ENCODE measurements around the gene MTFP1. TPM values are rescaled to one million over a fixed set of nuclear protein-coding genes. Genes with fewer than 3 reads are reported as not detected.
A peak's percentile ranks its signal among the peaks of the same experiment; 100 is the strongest.

Gene MTFP1
- total and polyA plus RNA-seq, 9 of the 15 experiments (the other 6 are each of a cell fraction or from before 2014, with no cell fraction given) = 10.7 to 52.0 (median 30.1) TPM

DNA sequence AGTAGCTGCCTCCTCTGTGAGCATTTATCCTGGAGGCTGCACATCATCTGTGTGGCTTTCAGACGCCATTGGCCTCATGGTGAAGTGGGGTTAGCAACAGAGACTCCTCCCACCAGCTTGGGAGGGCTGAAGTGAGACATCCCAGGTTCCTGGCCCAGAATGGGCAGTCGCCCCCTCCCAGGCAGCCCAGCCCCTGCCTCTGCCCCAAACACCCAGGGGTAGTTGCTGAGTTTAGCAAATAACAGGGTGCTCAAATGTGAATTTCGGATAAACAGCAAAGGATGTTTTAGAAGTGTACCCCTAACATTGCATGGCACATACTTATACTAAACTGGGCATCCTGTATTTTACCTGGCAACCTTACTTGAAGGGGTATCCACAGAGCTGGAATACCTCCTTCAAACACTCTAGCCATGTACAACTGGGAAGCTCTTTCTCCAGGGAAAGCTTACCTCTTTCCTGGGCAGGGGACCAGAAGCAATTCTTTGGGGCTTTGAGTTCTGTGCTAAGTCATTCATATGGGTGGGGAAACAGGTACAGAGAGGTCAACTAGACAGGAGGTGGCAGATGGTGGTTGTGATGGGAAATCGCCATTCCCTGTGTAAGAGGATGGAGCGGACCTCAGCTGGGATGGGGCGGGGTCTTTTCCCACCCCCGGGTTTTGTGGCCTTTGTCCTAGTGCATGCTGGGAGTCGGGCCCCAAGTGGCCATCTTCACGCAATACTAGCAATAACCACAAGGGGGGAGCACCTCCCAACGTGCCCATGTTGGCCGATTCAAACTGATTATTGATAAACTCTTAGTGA lies 19.3 kb downstream of the MTFP1 start:
- CTCF ChIA-PET (ENCODE audit: low intra/inter-chr PET ratio) = interaction anchor here (1.0 kb wide), 1 partner anchor 41 kb away, joined by 4 read pairs; no protein-coding TSS in a partner anchor
- DNase-seq (ENCODE audit: extremely low read depth in 1 of 4, low spot score in 3 of 4) (peak; percentile 77 to 84 (median 80)), FAIRE-seq (peak; percentile 83), ATAC-seq (peak; percentile 86)
- 7% methylated on average over 10 of the region's 11 CpGs for WGBS (ENCODE audit: insufficient coverage, low coverage, missing lambda C conversion rate)
- POLR2A ChIA-PET = interaction anchor here (0.6 to 1.3 kb wide), 5 partner anchors 9 to 418 kb away, joined by 3 to 4 read pairs (median 3); partner anchors contain the start of gene SLC35E4
- Histone ChIP-seq H3K36me3 (ENCODE audit: control insufficient read depth, insufficient read depth, low read length) (no peaks in the 10 kb centered on the region), H3K4me1 (replicated peaks in 1 of 2; ENCODE audit: control insufficient read depth in 2 of 2, insufficient read depth in 2 of 2, low read length in 2 of 2) (peaks cover 32 to 33% of the 10 kb centered on the region in 2 experiments; a peak in 4 of 5 replicates), H3K4me3 (no peak overlapping the region), H3K27ac (ENCODE audit: extremely low read depth, low read depth, low read length) (peak overlapping the region; percentile 55), H4K20me1 (replicated peaks; ENCODE audit: control insufficient read depth, insufficient read depth, low read length) (no peaks in the 10 kb centered on the region), H2AFZ (ENCODE audit: low read depth, low read length) (peak overlapping the region; percentile 89), H3K79me2 (ENCODE audit: control insufficient read depth, insufficient read depth, low read length) (no peaks in the 10 kb centered on the region), H3K27me3 (ENCODE audit: control insufficient read depth in 2 of 2, insufficient read depth in 2 of 2, low read length in 2 of 2) (no peaks in the 10 kb centered on the region), H3K9me3 (replicated peaks; ENCODE audit: control insufficient read depth, insufficient read depth, low read depth, low read length) (no peaks in the 10 kb centered on the region), H3K4me2 (ENCODE audit: insufficient read depth, low read length) (peak overlapping the region; percentile 61), H3K9ac (ENCODE audit: insufficient read depth in 1 of 2, low read depth in 2 of 2, low read length in 2 of 2) (peak overlapping the region; percentile 36 to 49; a peak in 2 of 4 replicates), H3K9me1 (ENCODE audit: control insufficient read depth, insufficient read depth, low read length) (no peaks in the 10 kb centered on the region)
- intact Hi-C loops (cut with micrococcal nuclease) = loop anchor here (1.0 to 5.0 kb wide), 3 partner anchors 21 to 53 kb away; no protein-coding TSS in a partner anchor
- in situ Hi-C loops (cut with MboI) = no loop called here
- BruUV-seq (replicated peaks) = TSS peak; percentile 99
- TF ChIP-seq PYGO2 (tag; IDR thresholded peaks at IDR 0.05) = no peak
- TF ChIP-seq POLR2AphosphoS2 (IDR thresholded peaks at IDR 0.05; ENCODE audit: low read length) = no peak
- TF ChIP-seq, protein P1, sequence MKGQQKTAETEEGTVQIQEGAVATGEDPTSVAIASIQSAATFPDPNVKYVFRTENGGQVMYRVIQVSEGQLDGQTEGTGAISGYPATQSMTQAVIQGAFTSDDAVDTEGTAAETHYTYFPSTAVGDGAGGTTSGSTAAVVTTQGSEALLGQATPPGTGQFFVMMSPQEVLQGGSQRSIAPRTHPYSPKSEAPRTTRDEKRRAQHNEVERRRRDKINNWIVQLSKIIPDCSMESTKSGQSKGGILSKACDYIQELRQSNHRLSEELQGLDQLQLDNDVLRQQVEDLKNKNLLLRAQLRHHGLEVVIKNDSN (CRISPR knock-in tag; IDR thresholded peaks at IDR 0.05) = no peak
- no peak for TF ChIP-seq ZNF134 (CRISPR knock-in tag; conservative IDR thresholded peaks at IDR 0.05)
- TF ChIP-seq MAFG (tag; conservative IDR thresholded peaks at IDR 0.05) = no peak
- TF ChIP-seq FOXM1 (IDR thresholded peaks at IDR 0.05; ENCODE audit: low read depth) = no peak
- TF ChIP-seq FOXM1 (CRISPR knock-in tag; IDR thresholded peaks at IDR 0.05; ENCODE audit: low read depth) = no peak
- peak in 2 of 3 experiments; percentile 53 to 86 for TF ChIP-seq YY1 (IDR thresholded peaks at IDR 0.05; ENCODE audit: borderline replicate concordance in 1 of 3, control insufficient read depth in 1 of 3, extremely low read depth in 1 of 3, insufficient read depth in 3 of 3, insufficient read length in 1 of 3, insufficient replicate concordance in 2 of 3, low read depth in 1 of 3, low read length in 2 of 3)
- TF ChIP-seq ZNF124 (CRISPR knock-in tag; IDR thresholded peaks at IDR 0.05) = no peak
- no peak for TF ChIP-seq BRD9 (IDR thresholded peaks at IDR 0.05; ENCODE audit: low read depth, partially characterized antibody)
- TF ChIP-seq ZFX (CRISPR knock-in tag; IDR thresholded peaks at IDR 0.05) = 0 out of 2 replicates have a peak, but pooled peaks have one; percentile 38
- TF ChIP-seq ZC3H8 (IDR thresholded peaks at IDR 0.05) = peak; percentile 89; the same call in 1 of the 2 replicates
- TF ChIP-seq ZNF121 (CRISPR knock-in tag; conservative IDR thresholded peaks at IDR 0.05) = no peak
- TF ChIP-seq, protein P2, sequence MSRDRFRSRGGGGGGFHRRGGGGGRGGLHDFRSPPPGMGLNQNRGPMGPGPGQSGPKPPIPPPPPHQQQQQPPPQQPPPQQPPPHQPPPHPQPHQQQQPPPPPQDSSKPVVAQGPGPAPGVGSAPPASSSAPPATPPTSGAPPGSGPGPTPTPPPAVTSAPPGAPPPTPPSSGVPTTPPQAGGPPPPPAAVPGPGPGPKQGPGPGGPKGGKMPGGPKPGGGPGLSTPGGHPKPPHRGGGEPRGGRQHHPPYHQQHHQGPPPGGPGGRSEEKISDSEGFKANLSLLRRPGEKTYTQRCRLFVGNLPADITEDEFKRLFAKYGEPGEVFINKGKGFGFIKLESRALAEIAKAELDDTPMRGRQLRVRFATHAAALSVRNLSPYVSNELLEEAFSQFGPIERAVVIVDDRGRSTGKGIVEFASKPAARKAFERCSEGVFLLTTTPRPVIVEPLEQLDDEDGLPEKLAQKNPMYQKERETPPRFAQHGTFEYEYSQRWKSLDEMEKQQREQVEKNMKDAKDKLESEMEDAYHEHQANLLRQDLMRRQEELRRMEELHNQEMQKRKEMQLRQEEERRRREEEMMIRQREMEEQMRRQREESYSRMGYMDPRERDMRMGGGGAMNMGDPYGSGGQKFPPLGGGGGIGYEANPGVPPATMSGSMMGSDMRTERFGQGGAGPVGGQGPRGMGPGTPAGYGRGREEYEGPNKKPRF (IDR thresholded peaks at IDR 0.05; ENCODE audit: low read depth, low read length) = no peak
- TF ChIP-seq, protein P3, sequence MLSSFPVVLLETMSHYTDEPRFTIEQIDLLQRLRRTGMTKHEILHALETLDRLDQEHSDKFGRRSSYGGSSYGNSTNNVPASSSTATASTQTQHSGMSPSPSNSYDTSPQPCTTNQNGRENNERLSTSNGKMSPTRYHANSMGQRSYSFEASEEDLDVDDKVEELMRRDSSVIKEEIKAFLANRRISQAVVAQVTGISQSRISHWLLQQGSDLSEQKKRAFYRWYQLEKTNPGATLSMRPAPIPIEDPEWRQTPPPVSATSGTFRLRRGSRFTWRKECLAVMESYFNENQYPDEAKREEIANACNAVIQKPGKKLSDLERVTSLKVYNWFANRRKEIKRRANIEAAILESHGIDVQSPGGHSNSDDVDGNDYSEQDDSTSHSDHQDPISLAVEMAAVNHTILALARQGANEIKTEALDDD (IDR thresholded peaks at IDR 0.05) = no peak
- TF ChIP-seq, protein P4, sequence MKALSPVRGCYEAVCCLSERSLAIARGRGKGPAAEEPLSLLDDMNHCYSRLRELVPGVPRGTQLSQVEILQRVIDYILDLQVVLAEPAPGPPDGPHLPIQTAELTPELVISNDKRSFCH (CRISPR knock-in tag; IDR thresholded peaks at IDR 0.05) = no peak
- TF ChIP-seq, protein P4 (tag; IDR thresholded peaks at IDR 0.05) = peak; percentile 41; the same call in 1 of the 2 replicates
